Activated CD4-positive, CD25-positive, alpha-beta regulatory T cell (primary cell): Measurements from ENCODE around the gene SMPD2.

Experiments used
- DNase-seq, 4 experiments: peaks; one replicate each; lab custom pipeline; 2025; lab: John Stamatoyannopoulos, UW

Gene SMPD2, protein sequence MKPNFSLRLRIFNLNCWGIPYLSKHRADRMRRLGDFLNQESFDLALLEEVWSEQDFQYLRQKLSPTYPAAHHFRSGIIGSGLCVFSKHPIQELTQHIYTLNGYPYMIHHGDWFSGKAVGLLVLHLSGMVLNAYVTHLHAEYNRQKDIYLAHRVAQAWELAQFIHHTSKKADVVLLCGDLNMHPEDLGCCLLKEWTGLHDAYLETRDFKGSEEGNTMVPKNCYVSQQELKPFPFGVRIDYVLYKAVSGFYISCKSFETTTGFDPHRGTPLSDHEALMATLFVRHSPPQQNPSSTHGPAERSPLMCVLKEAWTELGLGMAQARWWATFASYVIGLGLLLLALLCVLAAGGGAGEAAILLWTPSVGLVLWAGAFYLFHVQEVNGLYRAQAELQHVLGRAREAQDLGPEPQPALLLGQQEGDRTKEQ

DNA sequence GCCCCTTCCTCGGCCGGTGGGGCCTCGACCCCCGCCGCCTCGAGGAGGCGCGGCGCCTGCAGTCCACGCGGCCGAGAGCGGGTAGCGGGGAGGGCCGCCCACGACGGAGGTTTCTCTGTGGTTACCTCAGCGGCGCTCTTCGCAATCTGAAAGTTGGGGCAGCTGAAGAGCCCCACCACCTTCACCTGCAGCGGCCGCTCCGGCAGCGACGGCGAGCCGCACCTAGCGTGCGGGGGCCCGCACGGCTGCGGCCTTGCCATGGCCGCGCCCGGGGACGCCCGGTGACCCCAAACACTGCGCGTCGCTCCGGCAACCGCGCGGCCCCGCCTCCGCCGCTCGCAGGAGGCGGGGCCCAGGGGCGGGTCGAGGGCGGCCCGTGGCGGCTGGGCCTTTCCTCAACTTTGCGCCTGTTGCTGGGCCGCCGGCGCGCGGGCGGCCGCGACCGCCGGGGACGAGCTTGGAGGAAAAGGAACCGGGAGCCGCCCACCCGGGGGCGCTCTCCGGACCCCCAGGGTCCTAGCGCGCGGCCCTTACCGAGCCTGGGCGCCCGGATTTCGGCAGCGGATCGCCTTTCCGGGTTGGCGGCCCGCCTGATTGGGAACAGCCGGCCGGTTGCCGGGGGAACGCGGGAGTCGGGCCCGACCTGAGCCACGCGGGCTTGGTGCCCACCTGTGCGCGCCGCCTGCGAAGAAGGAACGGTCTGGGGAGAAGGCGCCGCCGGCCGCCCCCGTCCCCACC is at the start of gene SMPD2, which contains the start of gene PPIL6:
Gene SMPD2, plus strand, starts transcription at position 394 of the 738 bp plus-strand sequence. CDS start 398 bp downstream, outside the sequence.
Gene PPIL6, minus strand, starts transcription at position 298 of the 738 bp plus-strand sequence. Its CDS starts 38 bp downstream, at position 260.
- DNase-seq: peak; percentile 50 to 61 (median 56)

DNA sequence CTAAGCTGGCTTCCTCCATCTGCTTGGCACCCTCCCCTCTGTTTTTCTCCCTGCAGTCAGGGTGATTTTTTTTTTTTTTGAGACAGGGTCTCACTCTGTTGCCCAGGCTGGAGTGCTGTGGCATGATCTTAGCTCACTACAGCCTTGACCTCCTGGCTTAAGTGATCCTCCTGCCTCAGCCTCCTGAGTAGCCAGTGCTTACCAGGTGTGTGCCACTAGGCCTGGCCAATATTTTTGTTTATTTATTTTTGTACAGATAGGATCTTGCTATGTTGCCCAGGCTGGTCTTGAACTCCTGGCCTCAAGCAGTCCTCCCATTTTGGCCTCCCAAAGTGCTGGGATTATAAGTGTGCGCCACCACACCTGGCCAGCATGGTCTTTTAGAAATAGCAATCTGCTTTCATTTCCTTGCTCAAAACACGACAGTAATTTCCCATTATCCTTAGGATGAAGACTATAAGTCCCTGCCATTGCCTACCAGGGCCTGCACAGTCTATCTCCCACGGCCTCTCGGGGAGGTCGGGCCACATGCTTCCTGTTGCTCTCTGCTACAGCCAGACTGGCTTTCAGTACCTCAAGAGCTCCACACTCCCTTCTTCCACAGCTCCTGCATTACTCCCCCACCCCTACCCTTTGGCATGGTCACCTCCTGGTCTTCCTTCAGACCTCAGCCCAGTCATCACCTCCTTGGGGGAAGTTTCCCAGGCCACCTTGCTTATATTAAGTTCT is 47.2 kb upstream of the SMPD2 start:
- DNase-seq: no peak

DNA sequence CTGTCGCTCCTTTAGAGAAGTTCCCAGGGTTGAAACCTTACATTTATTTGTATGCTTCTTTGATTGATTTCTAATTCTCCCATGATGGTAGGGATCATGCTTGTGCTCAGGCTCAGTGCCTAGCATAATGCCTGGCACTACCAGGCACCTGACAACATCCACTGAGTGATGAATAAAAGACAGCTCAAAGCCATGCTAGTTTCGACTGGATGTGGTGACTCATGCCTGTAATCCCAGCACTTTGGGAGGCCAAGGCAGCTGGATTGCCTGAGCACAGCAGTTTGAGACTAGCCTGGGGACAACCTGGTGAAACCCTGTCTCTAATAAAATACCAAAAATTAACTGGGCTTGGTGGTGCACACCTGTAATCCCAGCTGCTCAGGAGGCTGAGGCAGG is 46.6 kb upstream of the SMPD2 start:
- DNase-seq: no peak

GRCh38 chr6:109396046-109396718 is 44.3 kb upstream of the SMPD2 start:
- DNase-seq: no peak

- DNase-seq: no peak
Observed at GRCh38 chr6:109397020-109397419, 43.5 kb upstream of the SMPD2 start.

- no peak for DNase-seq
Observed at GRCh38 chr6:109406196-109406595, 34.3 kb upstream of the SMPD2 start.

- DNase-seq: no peak
Observed at GRCh38 chr6:109411034-109411433, 29.5 kb upstream of the SMPD2 start.

- no peak for DNase-seq
Observed at GRCh38 chr6:109417646-109418045, 22.9 kb upstream of the SMPD2 start.

DNA sequence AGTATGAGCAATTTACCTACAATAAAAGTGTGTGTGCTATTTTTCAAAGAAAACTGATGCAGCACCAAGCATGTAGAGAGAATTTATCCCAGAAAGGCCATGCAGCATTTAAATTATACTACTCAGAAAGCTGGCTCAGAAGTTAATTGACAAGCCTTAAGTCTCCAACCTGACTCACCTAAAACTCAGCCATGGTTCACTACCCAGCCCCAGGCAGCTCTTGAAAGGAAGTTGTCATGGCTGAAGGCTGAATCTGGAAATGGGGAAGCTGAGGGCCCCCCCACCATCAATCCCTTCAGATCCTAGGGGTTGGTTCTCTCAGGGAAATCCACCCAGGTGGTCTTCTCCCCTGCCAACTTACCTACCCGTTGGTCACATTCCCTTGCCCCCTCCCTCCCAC is 19.8 kb upstream of the SMPD2 start:
- DNase-seq: no peak

- no peak for DNase-seq
Observed at GRCh38 chr6:109421184-109421583, 19.3 kb upstream of the SMPD2 start.

GRCh38 chr6:109424946-109425345 is 15.6 kb upstream of the SMPD2 start:
- no peak for DNase-seq

- DNase-seq: no peak
Observed at GRCh38 chr6:109428889-109429477, 11.5 kb upstream of the SMPD2 start.

DNA sequence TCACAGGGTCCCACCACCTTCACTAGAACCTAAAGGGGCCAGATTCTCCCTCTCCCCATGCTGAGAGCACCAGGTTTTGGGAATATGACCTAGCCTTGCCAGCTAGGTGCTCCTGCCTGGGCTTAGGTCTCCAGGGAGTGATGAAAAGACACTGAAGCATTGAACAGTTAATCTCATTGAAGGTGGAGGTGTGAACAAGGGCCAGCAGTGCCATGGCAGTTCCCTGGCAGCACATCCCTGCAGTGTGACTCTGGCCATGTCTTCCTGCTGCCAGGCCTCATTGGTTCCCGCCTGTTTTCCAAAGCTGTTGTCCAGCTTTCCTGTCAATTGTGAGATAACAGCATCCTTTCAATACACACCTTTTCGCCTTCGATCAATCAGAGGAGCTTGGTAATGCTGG is 11.0 kb upstream of the SMPD2 start:
- no peak for DNase-seq

DNA sequence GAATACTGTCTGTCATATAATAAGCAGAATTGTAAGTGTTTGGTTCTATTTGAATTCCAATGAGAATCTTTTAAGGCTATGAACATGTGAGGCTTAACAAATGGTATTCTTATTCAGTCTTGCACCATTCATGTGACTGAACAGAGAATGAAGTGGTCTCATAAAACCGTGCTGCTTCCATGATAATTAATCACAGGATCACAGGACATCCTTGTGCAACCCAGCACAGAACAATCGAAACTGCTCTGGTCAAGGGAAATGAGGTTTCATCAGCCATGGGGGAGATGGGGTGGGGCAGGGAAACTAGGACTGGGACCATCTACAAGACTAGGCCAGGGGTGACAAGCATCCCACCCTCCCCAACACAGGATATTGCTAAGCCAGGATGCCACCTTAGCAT is 6.1 kb upstream of the SMPD2 start:
- DNase-seq: no peak

- DNase-seq: no peak
Observed at GRCh38 chr6:109436041-109436440, 4.5 kb upstream of the SMPD2 start.

- no peak for DNase-seq
Observed at GRCh38 chr6:109441069-109441816, 719 bp downstream of the SMPD2 start.

- DNase-seq: no peak
Observed at GRCh38 chr6:109442393-109442924, 1.9 kb downstream of the SMPD2 start.

DNA sequence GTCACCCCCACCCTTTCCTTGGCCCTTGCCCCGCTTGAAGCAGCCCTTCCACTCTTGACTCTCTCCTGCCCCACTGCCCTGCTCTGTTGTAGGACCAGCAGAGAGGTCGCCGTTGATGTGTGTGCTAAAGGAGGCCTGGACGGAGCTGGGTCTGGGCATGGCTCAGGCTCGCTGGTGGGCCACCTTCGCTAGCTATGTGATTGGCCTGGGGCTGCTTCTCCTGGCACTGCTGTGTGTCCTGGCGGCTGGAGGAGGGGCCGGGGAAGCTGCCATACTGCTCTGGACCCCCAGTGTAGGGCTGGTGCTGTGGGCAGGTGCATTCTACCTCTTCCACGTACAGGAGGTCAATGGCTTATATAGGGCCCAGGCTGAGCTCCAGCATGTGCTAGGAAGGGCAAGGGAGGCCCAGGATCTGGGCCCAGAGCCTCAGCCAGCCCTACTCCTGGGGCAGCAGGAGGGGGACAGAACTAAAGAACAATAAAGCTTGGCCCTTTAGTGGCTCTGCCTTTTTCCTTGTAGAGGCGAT is 3.0 kb downstream of the SMPD2 start:
- DNase-seq: no peak

DNA sequence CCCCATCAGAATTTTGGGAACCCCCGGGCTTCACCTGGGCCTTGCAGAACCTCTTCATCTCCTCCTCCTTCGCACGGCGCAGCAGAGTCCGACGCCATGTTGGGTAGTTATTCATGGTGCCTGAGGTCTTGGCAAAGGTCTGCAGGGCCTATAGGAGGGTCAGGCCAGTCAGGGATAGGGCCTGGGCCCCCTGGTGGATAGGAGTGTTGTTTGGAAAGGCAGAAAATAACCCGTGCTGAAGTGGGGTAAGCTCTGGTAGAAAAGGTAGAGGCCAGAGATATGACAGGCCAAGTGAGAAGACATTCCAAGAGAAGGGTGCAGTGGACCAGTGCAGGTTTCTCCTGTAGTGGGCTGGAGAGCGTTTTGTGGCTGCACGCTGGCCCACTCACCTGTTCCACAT is 4.9 kb downstream of the SMPD2 start:
- DNase-seq: no peak

DNA sequence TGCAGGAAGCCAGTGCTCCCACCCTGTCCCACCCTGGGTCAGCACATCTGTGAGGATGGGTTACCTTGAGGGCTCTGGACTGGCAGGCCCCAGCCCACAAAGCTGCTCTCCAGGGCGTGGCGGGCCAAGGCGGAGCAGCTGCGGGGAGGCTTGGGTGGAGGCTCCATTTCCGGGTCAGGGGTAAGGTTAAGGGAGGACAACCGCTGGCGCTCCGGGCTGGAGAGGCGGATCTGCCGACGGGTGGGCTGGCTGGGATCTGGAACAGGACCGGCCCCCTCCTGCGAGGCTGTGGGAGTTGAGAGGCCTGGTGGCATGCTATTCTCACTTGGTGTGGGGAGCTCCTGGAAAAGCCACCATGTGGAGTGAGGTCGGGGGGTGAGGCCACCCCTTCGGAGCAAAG is 5.5 kb downstream of the SMPD2 start:
- no peak for DNase-seq
